Measurements from ENCODE around the gene FXYD7.
"Not testable (repeated sequence)": the region's sequence is repeated elsewhere in the genome, so short reads cannot be mapped to it uniquely, and the experiment has no call there.

The FXYD7 gene

GRCh38 chr19:35194012-35194984, 51.2 kb downstream of the FXYD7 start:
- no peak for DNase-seq (ENCODE audit: low read depth in 1 of 2, low spot score in 1 of 2)
- Histone ChIP-seq H3K27ac (replicated peaks) (no peak overlapping the region), H3K27me3 (ENCODE audit: insufficient read depth, poor library complexity, severe bottlenecking) (no peaks in the 10 kb centered on the region), H3K4me3 (replicated peaks; ENCODE audit: insufficient read depth, low read length) (no peak overlapping the region)
- TF ChIP-seq REST (IDR thresholded peaks at IDR 0.05; ENCODE audit: insufficient replicate concordance, low read depth) (no peak), SPI1 (IDR thresholded peaks at IDR 0.05; ENCODE audit: borderline replicate concordance, low read depth) (no peak), POLR2AphosphoS5 (IDR thresholded peaks at IDR 0.05; ENCODE audit: low read depth) (no peak), CTCF (IDR thresholded peaks at IDR 0.05; ENCODE audit: insufficient read depth, low read length) (no peak), GABPA (IDR thresholded peaks at IDR 0.05; ENCODE audit: low read depth) (no peak)

- DNase-seq (ENCODE audit: low read depth in 1 of 2, low spot score in 1 of 2) = no peak
- H3K4me3 ChIP-seq (replicated peaks; ENCODE audit: insufficient read depth, low read length) = no peak overlapping the region
- no peak overlapping the region for H3K27ac ChIP-seq (replicated peaks)
- TF ChIP-seq REST (IDR thresholded peaks at IDR 0.05; ENCODE audit: insufficient replicate concordance, low read depth) (no peak), CTCF (IDR thresholded peaks at IDR 0.05; ENCODE audit: insufficient read depth, low read length) (no peak), POLR2AphosphoS5 (IDR thresholded peaks at IDR 0.05; ENCODE audit: low read depth) (no peak), SPI1 (IDR thresholded peaks at IDR 0.05; ENCODE audit: borderline replicate concordance, low read depth) (no peak), GABPA (IDR thresholded peaks at IDR 0.05; ENCODE audit: low read depth) (no peak)
- no peaks in the 10 kb centered on the region for H3K27me3 ChIP-seq (ENCODE audit: insufficient read depth, poor library complexity, severe bottlenecking)
Observed at GRCh38 chr19:35195830-35196229, 52.8 kb downstream of the FXYD7 start.

- H3K27ac ChIP-seq (replicated peaks); DNase-seq (ENCODE audit: low read depth in 1 of 2, low spot score in 1 of 2); H3K27me3 ChIP-seq (ENCODE audit: insufficient read depth, poor library complexity, severe bottlenecking); H3K4me3 ChIP-seq (replicated peaks; ENCODE audit: insufficient read depth, low read length): not testable (repeated sequence)
Observed at GRCh38 chr19:35196861-35197260, 53.8 kb downstream of the FXYD7 start.

GRCh38 chr19:35199481-35199880, 56.4 kb downstream of the FXYD7 start:
- Histone ChIP-seq H3K27ac (replicated peaks) (no peak overlapping the region), H3K27me3 (ENCODE audit: insufficient read depth, poor library complexity, severe bottlenecking) (peaks cover 3% of the 10 kb centered on the region), H3K4me3 (replicated peaks; ENCODE audit: insufficient read depth, low read length) (no peak overlapping the region)
- TF ChIP-seq SPI1 (IDR thresholded peaks at IDR 0.05; ENCODE audit: borderline replicate concordance, low read depth) (no peak), GABPA (IDR thresholded peaks at IDR 0.05; ENCODE audit: low read depth) (no peak), POLR2AphosphoS5 (IDR thresholded peaks at IDR 0.05; ENCODE audit: low read depth) (no peak), CTCF (IDR thresholded peaks at IDR 0.05; ENCODE audit: insufficient read depth, low read length) (no peak), REST (IDR thresholded peaks at IDR 0.05; ENCODE audit: insufficient replicate concordance, low read depth) (no peak)
- no peak for DNase-seq (ENCODE audit: low read depth in 1 of 2, low spot score in 1 of 2)
